HFF-Myc (cell line): ENCODE results near the gene KRT2.

ENCODE experiments used
- DNase-seq: peaks from one replicate; pipeline ENCODE4 v3.0.0-alpha.2; 2011; ENCODE audit warnings: low read depth; ENCODE audit errors: extremely low read depth
- H3K4me3 ChIP-seq: replicated peaks from 2 replicates; pipeline ENCODE4 v1.5.1; 2011; ENCODE audit warnings: low read depth, mild to moderate bottlenecking, control low read depth, low read length
- TF ChIP-seq, protein P1 (sequence below): IDR thresholded peaks from 2 replicates; pipeline ENCODE4 v1.5.1; 2012; ENCODE audit warnings: mild to moderate bottlenecking, low read depth, low read length, control low read depth; ENCODE audit errors: missing control alignments

KRT2 gene

GRCh38 chr12:52636592-52637258, 15.3 kb downstream of the KRT2 start:
- H3K4me3 ChIP-seq: no peak overlapping the region
- DNase-seq: no peak
- TF ChIP-seq, protein P1, sequence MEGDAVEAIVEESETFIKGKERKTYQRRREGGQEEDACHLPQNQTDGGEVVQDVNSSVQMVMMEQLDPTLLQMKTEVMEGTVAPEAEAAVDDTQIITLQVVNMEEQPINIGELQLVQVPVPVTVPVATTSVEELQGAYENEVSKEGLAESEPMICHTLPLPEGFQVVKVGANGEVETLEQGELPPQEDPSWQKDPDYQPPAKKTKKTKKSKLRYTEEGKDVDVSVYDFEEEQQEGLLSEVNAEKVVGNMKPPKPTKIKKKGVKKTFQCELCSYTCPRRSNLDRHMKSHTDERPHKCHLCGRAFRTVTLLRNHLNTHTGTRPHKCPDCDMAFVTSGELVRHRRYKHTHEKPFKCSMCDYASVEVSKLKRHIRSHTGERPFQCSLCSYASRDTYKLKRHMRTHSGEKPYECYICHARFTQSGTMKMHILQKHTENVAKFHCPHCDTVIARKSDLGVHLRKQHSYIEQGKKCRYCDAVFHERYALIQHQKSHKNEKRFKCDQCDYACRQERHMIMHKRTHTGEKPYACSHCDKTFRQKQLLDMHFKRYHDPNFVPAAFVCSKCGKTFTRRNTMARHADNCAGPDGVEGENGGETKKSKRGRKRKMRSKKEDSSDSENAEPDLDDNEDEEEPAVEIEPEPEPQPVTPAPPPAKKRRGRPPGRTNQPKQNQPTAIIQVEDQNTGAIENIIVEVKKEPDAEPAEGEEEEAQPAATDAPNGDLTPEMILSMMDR: no peak

- H3K4me3 ChIP-seq: no peak overlapping the region
- DNase-seq: no peak
- TF ChIP-seq, protein P1: no peak
Observed at GRCh38 chr12:52636189-52636588, 15.8 kb downstream of the KRT2 start.

DNA sequence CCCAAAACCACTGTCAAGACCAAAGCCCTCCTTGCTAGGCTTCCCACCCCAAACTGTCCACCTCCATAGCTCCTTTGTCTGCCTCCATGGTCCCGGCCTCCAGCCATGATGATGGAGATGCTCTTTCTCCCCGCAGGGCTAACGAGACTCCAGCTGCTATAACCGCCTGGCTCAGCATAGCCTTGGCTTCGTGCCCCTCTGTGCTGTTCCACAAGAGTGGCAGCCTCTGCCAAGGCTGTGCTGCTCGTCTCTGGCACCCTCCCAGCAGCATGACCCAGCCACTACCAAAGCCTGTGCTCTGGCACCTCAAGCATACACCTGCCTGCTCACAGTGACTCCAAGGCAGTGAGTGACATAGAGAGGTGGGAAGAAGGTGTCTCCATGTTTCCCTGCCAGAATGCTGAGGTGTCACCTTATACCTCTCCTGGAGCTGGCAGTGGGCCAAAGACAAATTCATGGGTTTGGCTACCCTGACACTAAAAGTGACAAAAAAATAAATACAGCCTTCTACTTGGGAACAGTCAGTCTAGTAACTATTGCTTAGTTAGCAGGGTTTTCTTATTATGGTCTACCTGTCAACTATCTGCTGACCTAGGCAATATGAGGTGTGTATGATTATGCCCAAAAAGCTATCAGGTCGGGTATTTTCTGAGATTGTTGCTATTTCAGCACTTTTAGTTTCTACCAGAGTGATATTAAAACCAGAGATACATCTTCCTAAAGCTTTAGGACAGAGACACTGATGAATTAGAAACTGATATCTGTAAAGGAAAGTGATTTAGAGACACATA, 17.6 kb downstream of the KRT2 start:
- no peak overlapping the region for H3K4me3 ChIP-seq
- TF ChIP-seq, protein P1: no peak
- no peak for DNase-seq

DNA sequence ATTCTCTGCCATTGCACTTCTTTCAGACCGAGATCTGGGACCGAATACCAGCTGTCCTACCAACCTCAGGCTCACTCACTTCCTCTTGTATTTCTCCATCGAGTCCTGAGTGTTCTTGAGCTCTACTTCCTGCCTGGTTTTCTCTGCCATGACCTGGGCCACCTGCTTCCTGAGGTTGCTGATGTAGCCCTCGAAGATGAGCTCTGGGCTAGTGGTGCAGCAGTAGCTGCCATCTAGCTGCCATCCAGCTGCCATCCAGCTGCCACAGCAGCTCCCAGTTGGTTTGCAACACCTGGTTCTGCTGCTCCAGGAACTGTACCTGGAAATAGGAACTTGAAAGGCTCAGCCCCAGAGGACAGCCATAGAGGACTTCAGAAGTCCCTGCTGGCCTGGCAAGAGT, 18.6 kb downstream of the KRT2 start:
- DNase-seq: no peak
- TF ChIP-seq, protein P1: no peak
- H3K4me3 ChIP-seq: no peak overlapping the region

- no peak for DNase-seq
- H3K4me3 ChIP-seq: no peak overlapping the region
- TF ChIP-seq, protein P1: no peak
Observed at GRCh38 chr12:52632656-52633055, 19.4 kb downstream of the KRT2 start.

DNA sequence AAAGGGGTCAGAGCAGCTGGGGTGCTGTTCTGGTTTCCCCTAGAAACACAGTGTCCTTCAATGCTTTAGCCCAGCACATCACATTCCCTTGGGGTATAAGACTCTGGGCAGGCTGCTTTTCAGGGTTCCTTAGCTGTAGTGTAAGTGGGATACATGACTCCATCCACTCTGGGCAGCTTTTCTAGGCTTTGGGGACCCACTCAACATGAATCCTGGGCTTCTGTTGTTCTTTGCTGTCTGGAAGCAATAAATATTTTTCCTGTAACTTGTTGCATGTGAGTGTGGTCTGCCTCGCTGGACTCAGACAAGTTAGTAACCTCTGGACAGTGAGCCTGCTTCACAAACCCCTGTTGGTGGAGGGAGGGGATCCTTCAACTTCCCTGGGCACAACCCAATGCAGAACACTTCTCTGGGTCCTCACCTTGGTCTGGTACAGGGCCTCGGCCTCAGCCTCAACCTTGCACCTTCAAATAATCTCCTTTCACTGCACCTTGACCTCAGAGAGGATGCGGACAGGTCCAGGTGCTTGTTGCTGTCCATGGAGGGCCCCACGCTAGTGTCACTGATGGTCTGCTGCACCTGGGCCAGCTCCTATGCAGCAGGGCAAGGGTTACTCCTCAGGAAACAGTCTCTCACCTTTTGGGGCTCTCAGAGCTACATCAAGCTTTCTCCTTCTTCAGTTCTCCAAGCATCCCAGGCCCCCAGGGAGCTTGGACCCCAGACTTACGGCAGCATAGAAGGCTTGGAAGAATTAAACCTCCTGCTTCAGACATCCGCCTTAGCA, 20.1 kb downstream of the KRT2 start:
- no peak overlapping the region for H3K4me3 ChIP-seq
- TF ChIP-seq, protein P1: no peak

More for the DNA sequence above, 20.1 kb downstream of the KRT2 start:
- no peak for DNase-seq
